Brain microvascular endothelial cell (primary cell): ENCODE measurements around the gene PTPRN2.

Source experiments
- DNase-seq: peaks from one replicate; pipeline ENCODE4 v3.0.0-alpha.2; 2020
- H3K27ac ChIP-seq: fragments of 250-450 bp; sonication (Bioruptor Pico); 2 replicates; pipeline ENCODE4 v1.5.1; 2020; ENCODE audit warnings: mild to moderate bottlenecking, moderate library complexity
- H3K27me3 ChIP-seq: fragments of 250-450 bp; sonication (Bioruptor Pico); replicated peaks from 2 replicates; pipeline ENCODE4 v1.5.1; 2020; ENCODE audit warnings: mild to moderate bottlenecking
- H3K36me3 ChIP-seq: fragments of 250-450 bp; sonication (Bioruptor Pico); replicated peaks from 2 replicates; pipeline ENCODE4 v1.5.1; 2020; ENCODE audit warnings: mild to moderate bottlenecking
- H3K4me3 ChIP-seq: 2 replicates; pipeline ENCODE4 v1.5.1; 2011; ENCODE audit warnings: low read depth, mild to moderate bottlenecking, control low read depth, low read length, moderate library complexity
- in situ Hi-C: cut with HindIII; loops from 2 replicates; pipeline ENCODE4 v1.10.0; 2017; ENCODE audit warnings: low sequenced_read_pairs, low pct_ligation_motif_present
- TF ChIP-seq, protein P1 (sequence below): IDR thresholded peaks from 2 replicates; pipeline ENCODE4 v1.5.1; 2011; ENCODE audit warnings: low read depth, mild to moderate bottlenecking, moderate library complexity, low read length, control low read depth, inconsistent platforms; ENCODE audit errors: missing control alignments

PTPRN2 gene

DNA sequence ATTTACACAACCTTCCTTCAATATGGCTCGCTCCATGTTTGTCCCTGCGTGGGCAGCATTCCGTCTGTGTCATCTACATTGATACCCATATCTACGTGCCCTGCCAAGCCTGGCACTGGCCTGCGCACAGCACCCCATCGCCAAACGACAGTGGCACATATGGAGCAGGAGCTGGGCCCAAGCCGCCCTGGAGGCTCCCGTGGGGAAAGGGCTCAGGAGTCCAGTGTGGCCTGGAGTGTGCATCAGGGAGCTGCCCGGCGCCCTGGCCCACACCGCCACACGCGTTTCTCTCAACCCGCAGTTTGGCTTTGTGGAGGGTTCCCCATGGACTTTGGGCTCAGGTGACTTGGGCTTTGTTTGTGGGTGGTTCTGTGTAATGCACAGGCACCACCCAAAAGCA lies 273.2 kb downstream of the PTPRN2 start:
- DNase-seq: no peak
- H3K27ac ChIP-seq: no peak overlapping the region
- no peak overlapping the region for H3K4me3 ChIP-seq
- no peaks in the 10 kb centered on the region for H3K36me3 ChIP-seq
- in situ Hi-C loops: no loop called here
- TF ChIP-seq, protein P1, sequence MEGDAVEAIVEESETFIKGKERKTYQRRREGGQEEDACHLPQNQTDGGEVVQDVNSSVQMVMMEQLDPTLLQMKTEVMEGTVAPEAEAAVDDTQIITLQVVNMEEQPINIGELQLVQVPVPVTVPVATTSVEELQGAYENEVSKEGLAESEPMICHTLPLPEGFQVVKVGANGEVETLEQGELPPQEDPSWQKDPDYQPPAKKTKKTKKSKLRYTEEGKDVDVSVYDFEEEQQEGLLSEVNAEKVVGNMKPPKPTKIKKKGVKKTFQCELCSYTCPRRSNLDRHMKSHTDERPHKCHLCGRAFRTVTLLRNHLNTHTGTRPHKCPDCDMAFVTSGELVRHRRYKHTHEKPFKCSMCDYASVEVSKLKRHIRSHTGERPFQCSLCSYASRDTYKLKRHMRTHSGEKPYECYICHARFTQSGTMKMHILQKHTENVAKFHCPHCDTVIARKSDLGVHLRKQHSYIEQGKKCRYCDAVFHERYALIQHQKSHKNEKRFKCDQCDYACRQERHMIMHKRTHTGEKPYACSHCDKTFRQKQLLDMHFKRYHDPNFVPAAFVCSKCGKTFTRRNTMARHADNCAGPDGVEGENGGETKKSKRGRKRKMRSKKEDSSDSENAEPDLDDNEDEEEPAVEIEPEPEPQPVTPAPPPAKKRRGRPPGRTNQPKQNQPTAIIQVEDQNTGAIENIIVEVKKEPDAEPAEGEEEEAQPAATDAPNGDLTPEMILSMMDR: no peak
- no peaks in the 10 kb centered on the region for H3K27me3 ChIP-seq

DNA sequence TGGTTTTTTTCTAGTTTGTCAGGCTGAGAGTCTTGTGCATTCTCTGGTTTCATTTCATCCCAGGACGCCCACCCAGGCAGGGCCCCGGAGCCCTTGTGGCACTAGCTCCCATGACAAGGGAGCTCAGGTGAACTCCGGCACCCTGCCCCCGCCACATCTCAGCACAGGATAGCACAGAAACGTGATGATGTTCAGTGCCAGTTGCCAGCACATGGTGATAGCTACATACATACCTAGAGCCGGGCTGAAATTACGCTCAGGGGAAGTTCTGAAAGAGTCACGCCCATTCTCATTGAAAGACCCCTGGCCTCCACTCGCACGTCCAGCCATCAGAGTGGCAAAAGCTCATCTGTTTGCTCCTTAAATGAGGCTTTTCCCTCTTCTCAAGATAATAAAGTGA lies 273.7 kb downstream of the PTPRN2 start:
- TF ChIP-seq, protein P1: no peak
- DNase-seq: no peak
- H3K27ac ChIP-seq: no peak overlapping the region
- no peaks in the 10 kb centered on the region for H3K27me3 ChIP-seq
- in situ Hi-C loops: no loop called here
- H3K4me3 ChIP-seq: no peak overlapping the region
- H3K36me3 ChIP-seq: no peaks in the 10 kb centered on the region

DNA sequence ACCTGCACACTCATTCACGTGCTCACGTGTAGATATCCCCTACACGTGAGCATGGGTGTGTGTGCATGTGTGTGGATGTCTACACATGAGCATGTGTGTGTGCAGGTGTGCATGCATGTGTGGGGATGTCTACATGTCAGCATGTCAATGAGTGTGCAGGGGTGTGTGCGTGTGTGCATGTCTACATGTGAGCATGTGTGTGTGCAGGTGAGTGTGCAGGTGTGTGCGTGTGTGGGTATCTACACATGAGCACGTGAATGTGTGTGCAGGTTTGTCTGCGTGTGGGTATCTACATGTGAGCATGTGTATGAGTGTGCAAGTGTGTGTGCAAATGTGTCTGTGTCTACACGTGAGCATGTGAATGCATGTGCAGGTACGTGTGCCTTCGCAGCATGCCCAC lies 274.8 kb downstream of the PTPRN2 start:
- no peaks in the 10 kb centered on the region for H3K36me3 ChIP-seq
- in situ Hi-C loops: no loop called here
- TF ChIP-seq, protein P1: no peak
- no peak overlapping the region for H3K27ac ChIP-seq
- no peak for DNase-seq
- H3K4me3 ChIP-seq: no peak overlapping the region
- no peaks in the 10 kb centered on the region for H3K27me3 ChIP-seq

DNA sequence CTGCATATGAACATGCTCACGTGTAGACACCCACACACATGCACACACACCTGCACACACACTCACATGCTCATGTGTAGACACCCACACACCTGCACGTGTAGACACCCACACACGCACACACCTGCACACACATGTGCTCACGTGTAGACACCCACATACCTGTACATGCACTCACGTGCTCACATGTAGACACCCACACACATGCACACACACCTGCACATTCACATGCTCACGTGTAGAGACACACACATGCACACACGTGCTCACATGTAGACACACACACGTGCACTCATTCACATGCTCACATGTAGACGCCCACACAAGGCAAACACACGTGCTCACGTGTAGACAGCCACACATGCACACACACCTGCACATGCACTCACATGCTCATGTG lies 275.8 kb downstream of the PTPRN2 start:
- no peaks in the 10 kb centered on the region for H3K27me3 ChIP-seq
- TF ChIP-seq, protein P1: no peak
- H3K36me3 ChIP-seq: no peaks in the 10 kb centered on the region
- no peak overlapping the region for H3K27ac ChIP-seq
- in situ Hi-C loops: no loop called here
- DNase-seq: no peak
- no peak overlapping the region for H3K4me3 ChIP-seq

DNA sequence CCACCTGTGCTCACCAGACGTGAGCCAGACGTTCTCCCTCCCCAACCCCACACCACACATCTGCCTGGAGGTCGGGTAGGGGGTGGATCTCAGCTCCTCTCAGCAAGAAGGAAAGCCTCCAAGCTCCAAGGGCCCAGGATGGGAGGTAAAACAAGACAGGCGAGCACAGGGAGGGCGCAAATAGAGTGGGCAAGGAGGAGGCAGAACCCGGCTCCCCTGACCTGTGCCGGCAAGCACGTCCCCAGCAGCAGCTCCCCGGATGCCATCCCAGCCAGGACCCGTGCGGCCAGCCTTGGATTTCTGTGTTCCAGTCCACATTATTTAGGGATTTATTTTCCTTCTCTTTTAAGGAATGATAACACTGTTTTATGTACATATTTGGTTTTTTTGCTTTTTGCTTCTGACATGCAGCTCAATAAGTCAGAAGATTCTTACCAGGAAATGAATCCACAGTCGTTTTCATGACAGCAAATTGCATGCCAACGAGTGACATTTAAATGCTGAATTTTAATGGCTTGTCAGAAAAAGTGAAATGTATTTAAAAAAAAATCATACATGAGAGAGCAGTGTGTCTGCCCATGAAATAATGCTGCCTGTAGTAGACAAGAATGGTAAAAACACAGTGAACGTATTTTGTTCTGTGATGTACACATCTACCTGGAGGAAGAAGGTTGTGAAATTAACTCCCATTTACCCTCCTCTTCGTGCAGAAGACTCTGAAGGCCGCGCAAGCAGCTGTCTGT lies 276.5 kb downstream of the PTPRN2 start:
- no peak overlapping the region for H3K27ac ChIP-seq
- TF ChIP-seq, protein P1: no peak
- H3K27me3 ChIP-seq: no peaks in the 10 kb centered on the region
- H3K4me3 ChIP-seq: no peak overlapping the region
- no peaks in the 10 kb centered on the region for H3K36me3 ChIP-seq
- no peak for DNase-seq
- in situ Hi-C loops: no loop called here
